ENCODE results near the gene NOM1. TPM values are rescaled to one million over a fixed set of nuclear protein-coding genes. Genes with fewer than 3 reads are reported as not detected.

Gene NOM1
- total RNA-seq, 4 donors from 2014 or later = 16.0 to 47.1 (median 19.7) TPM

GRCh38 chr7:156988343-156989185 is 39.1 kb downstream of the NOM1 start:
- no peak for ATAC-seq (ENCODE audit: low FRiP score)
- no peak for TF ChIP-seq CTCF (IDR thresholded peaks at IDR 0.05)

GRCh38 chr7:156989766-156990535 is 40.4 kb downstream of the NOM1 start:
- ATAC-seq (ENCODE audit: low FRiP score) (no peak), DNase-seq (ENCODE audit: low spot score) (no peak)
- TF ChIP-seq CTCF (IDR thresholded peaks at IDR 0.05) = no peak

More at GRCh38 chr7:156988343-156989185, 39.1 kb downstream of the NOM1 start:
- no peak for DNase-seq (ENCODE audit: low spot score)

- no peak for ATAC-seq (ENCODE audit: low FRiP score)
- DNase-seq (ENCODE audit: low spot score) = no peak
- no peak for TF ChIP-seq CTCF (IDR thresholded peaks at IDR 0.05)
These were observed 43.8 kb downstream of the NOM1 start for GRCh38 chr7:156993021-156993924.

- DNase-seq (ENCODE audit: low spot score) (no peak), ATAC-seq (ENCODE audit: low FRiP score) (no peak)
- TF ChIP-seq CTCF (IDR thresholded peaks at IDR 0.05) = no peak
These were observed 44.4 kb downstream of the NOM1 start for GRCh38 chr7:156993925-156994235.

DNA sequence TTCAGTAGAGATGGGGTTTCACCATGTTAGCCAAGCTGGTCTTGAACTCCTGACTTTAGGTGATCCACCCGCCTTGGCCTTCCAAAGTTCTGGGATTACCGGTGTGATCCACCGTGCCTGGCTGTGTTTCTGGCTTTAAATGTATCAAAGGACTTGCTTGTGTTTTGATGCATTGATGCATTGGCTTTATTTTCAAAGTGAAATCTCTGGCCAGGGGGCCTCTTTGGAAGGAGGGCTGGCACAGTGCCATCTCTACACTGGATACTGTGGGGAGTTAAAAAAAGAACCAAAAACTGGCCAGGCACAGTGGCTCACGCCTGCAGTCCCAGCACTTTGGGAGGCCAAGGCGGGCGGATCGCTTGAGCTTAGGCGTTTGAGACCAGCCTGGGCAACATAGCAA is 44.9 kb downstream of the NOM1 start:
- no peak for TF ChIP-seq CTCF (IDR thresholded peaks at IDR 0.05)
- DNase-seq (ENCODE audit: low spot score) (no peak), ATAC-seq (ENCODE audit: low FRiP score) (no peak)

DNA sequence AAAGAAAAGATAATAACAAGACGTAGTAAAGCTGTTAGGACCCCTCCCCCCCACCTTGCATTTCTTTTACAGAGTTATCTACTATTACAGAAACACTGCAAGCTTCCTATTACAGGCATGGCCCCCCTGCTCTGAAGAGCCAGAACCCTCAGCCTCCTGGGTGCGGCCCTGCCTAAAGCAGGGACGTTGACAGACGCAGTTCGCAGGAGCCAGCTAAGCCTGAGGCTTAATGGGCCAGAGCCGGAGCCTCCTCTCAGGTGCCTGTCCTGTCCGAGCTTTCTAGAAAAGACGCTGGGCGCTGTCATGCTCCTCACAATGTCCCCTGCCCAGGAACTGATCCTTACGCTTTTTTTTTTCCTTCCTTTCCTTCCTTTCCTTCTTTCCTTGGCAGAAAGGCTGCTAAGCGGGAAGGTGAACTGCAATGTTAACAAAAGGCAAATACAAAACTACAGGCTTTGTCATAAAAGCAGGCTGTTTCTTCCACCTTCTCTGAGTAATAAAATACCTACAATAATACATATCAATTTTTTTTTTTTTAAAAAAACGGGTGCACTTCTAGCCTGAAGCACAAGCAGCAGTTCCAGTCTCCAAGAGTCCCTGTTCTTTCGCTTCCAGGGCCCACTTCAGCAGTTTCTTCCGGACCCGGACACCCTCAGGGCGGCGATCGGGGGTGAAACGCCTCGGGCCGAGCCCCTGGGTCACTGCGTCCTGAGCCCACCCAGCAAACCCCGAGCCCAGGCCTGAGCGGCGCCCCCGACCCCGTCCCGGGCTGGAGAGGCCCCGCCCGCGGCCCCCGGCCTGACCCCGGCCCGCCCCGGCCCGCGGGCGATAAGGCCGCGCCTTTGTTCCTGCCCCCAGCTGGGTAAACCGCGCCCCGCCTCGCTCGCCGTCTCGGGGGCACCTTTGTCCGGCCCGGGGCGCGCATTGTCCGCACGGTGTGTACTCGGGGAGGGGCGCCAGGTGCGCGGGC is 49.8 kb downstream of the NOM1 start:
- no peak for ATAC-seq (ENCODE audit: low FRiP score)
- DNase-seq (ENCODE audit: low spot score) = no peak
- TF ChIP-seq CTCF (IDR thresholded peaks at IDR 0.05) = no peak

All from omental fat pad (tissue), 4 donors.